ENCODE results near the gene SUSD1.
A peak's percentile ranks its signal among the peaks of the same experiment; 100 is the strongest.

SUSD1 gene

DNA sequence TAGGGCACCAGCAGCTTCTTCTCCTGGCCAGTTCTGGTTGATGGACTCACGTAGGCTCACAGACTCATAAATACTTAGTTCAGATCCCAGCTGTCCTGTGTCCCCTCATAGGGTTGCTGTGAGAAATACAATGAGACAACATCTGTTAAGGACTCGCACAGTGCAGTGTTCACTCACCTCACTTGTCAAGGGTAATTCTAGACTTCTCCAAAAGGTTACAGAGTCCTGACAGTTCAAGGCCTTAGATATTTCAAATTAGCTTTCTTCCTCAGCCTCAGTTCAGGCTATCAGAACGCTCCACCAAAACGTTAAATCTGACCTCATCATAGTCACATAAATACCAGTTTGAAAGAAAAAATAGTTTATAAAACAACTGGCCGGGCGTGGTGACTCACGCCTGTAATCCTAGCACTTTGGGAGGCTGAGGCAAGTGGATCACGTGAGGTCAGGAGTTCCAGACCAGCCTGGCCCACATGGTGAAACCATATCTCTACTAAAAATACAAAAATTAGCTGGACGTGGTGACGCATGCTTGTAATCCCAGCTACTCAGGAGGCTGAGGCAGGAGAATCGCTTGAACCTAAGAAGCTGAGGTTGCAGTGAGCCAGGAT is 172.1 kb downstream of the SUSD1 start:
- TF ChIP-seq, protein P1, sequence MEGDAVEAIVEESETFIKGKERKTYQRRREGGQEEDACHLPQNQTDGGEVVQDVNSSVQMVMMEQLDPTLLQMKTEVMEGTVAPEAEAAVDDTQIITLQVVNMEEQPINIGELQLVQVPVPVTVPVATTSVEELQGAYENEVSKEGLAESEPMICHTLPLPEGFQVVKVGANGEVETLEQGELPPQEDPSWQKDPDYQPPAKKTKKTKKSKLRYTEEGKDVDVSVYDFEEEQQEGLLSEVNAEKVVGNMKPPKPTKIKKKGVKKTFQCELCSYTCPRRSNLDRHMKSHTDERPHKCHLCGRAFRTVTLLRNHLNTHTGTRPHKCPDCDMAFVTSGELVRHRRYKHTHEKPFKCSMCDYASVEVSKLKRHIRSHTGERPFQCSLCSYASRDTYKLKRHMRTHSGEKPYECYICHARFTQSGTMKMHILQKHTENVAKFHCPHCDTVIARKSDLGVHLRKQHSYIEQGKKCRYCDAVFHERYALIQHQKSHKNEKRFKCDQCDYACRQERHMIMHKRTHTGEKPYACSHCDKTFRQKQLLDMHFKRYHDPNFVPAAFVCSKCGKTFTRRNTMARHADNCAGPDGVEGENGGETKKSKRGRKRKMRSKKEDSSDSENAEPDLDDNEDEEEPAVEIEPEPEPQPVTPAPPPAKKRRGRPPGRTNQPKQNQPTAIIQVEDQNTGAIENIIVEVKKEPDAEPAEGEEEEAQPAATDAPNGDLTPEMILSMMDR (IDR thresholded peaks at IDR 0.05; ENCODE audit: low read length, missing control alignments) = no peak
- DNase-seq (ENCODE audit: low read depth) = no peak
- H3K4me3 ChIP-seq (replicated peaks; ENCODE audit: low read depth, low read length) = no peak overlapping the region

DNA sequence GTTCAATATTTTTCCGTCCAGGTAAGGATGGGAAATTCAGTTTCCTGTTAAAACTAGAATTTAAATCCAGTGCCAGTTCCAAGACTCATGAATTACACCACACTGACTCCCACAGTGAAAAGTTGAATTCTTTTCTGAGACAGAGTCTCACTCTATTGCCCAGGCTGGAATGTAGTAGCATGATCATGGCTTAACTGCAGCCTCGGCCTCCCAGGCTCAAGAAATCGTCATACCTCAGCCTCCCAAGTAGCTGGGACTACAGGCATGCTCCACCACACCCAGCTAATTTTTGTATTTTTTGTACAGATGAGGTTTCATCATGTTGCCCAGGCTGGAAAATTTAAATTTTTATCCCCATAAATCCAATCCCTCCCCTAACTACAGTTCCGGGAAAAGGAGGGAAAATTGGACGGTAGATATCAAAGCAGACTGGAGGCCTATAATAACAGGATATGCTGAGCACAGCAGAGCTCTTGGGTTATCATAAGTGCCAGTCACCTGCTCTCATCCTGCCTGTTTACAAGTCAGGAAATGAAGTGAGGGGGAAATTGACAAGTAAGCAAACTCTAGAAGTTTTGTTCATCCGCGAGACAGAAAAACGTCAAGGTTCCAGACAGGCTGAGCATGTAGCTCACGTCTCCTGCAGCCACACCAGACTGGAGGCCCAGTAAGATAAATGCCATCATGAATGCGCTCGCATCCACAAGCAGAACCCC is 172.8 kb downstream of the SUSD1 start:
- no peak for DNase-seq (ENCODE audit: low read depth)
- no peak overlapping the region for H3K4me3 ChIP-seq (replicated peaks; ENCODE audit: low read depth, low read length)
- TF ChIP-seq, protein P1 (IDR thresholded peaks at IDR 0.05; ENCODE audit: low read length, missing control alignments) = no peak

DNA sequence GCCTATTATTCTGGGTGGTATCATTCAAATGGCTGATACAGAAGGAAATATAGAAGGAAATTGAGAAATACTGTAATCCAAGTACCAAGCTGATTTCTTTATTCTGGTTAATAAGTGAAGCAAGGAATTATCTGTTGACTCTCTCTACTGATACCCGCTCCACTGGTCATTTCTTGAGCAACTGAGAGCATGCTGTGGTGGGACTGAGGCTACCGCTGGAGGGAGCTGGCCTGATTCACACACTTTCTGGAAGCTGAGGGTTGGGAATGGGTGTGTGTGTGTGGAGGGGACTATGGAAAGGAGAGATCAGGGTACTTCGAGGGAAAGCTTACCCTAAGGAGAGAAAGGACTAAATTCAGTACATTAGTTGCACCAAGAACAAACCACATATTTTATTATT is 174.4 kb downstream of the SUSD1 start:
- H3K4me3 ChIP-seq (replicated peaks; ENCODE audit: low read depth, low read length) = no peak overlapping the region
- TF ChIP-seq, protein P1 (IDR thresholded peaks at IDR 0.05; ENCODE audit: low read length, missing control alignments) = no peak
- DNase-seq (ENCODE audit: low read depth) = peak; percentile 21

DNA sequence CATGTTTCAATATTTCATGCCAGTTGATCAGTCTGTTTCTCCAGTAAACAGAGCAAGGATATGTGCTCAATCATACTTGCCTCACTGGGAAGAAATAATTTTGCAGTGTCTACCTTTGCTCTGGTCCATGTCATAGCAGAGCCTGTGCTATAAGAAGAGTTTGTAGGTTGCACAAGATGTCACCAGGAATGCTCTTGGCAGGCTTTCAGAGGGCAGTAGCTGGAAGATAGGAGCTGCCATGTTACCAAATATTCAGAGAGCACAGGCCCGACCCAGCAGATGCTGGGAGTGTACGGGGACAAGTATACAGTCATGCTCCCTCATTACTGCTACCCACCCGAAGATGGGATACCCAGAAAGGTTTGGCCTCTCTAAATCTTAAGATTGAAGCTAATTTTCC is 175.8 kb downstream of the SUSD1 start:
- no peak for DNase-seq (ENCODE audit: low read depth)
- TF ChIP-seq, protein P1 (IDR thresholded peaks at IDR 0.05; ENCODE audit: low read length, missing control alignments) = no peak
- H3K4me3 ChIP-seq (replicated peaks; ENCODE audit: low read depth, low read length) = no peak overlapping the region

DNA sequence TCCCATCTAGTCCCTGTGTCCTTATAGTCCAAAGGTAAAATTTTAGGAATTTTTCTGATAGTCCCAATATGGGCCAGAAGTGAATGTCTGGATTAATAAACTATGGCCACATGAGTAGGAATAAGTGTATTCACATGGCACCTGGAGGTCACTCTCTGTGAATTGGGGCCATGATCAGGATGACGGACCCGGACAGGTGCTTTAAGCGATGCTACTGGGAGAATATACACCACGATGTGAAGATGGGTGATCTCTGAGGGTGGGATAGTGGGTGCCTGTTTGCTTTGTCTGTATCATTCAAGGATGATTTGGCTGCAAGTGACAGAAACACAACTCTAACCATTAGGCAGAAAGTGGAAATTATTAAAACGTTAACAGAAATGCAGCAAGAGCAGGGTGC is 177.3 kb downstream of the SUSD1 start:
- TF ChIP-seq, protein P1 (IDR thresholded peaks at IDR 0.05; ENCODE audit: low read length, missing control alignments) = no peak
- DNase-seq (ENCODE audit: low read depth) = no peak
- H3K4me3 ChIP-seq (replicated peaks; ENCODE audit: low read depth, low read length) = no peak overlapping the region

DNA sequence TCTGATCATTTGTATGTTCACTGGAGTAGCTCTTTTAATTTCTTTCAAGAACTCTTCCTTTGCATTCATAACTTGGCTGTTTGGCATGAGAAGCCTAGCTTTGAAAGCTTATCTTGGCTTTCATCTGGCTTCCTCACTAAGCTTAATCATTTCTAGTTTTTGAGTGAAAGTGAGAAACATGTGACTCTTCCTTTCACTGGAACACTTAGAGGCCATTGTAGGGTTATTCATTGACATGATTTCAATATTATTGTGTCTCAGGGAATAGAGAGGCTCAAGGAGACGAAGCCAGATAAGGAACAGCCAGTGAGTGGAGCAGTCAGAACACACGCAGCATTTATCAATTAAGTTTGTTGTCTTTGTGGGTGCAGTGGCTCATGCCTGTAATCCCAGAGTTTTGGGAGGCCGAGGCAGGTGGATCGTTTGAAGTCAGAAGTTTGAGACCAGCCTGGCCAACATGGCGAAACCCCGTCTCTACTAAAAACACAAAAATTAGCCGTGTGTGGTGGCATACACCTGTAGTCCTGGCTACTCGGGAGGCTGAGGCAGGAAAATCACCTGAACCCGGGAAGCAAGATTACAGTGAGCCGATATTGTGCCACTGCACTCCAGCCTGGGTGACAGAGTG is 180.2 kb downstream of the SUSD1 start:
- TF ChIP-seq, protein P1 (IDR thresholded peaks at IDR 0.05; ENCODE audit: low read length, missing control alignments) = no peak
- DNase-seq (ENCODE audit: low read depth) = no peak
- H3K4me3 ChIP-seq (replicated peaks; ENCODE audit: low read depth, low read length) = no peak overlapping the region
